Upper lobe of right lung (tissue), 1 donor: ENCODE measurements around the gene RNF186. TPM values are rescaled to one million over a fixed set of nuclear protein-coding genes. Genes with fewer than 3 reads are reported as not detected.

Experiments used
- ATAC-seq: fragments of 200-7000 bp; cut with Tn5 transposase; one replicate; pipeline ENCODE4 v1.9.1; 2020; ENCODE audit warnings: mild to moderate bottlenecking, moderate library complexity
- DNase-seq: peaks from one replicate; pipeline ENCODE4 v3.0.0-alpha.2; 2020
- H3K27ac ChIP-seq: fragments of 200-600 bp; one replicate; pipeline ENCODE4 v1.8.0; 2022
- H3K27me3 ChIP-seq: fragments of 200-600 bp; one replicate; pipeline ENCODE4 v1.8.0; 2022; ENCODE audit warnings: mild to moderate bottlenecking
- H3K36me3 ChIP-seq: fragments of 200-600 bp; one replicate; pipeline ENCODE4 v1.8.0; 2022
- H3K4me1 ChIP-seq: fragments of 200-600 bp; one replicate; pipeline ENCODE4 v1.8.0; 2022
- H3K4me3 ChIP-seq: fragments of 200-600 bp; one replicate; pipeline ENCODE4 v1.8.0; 2022; ENCODE audit warnings: mild to moderate bottlenecking
- H3K9me3 ChIP-seq: fragments of 200-600 bp; one replicate; pipeline ENCODE4 v1.8.0; 2022
- CTCF ChIP-seq: fragments of 200-600 bp; IDR thresholded peaks from one replicate; pipeline ENCODE4 v1.8.0; 2022; ENCODE audit warnings: antibody characterized with exemption
- intact Hi-C: fragments of 100-400 bp; cut with DNase I; formaldehyde crosslinking; loops from one replicate; pipeline ENCODE4 v1.11.0; 2022
- total RNA-seq: library from RNA; stranded (reverse); fragmentation: NEBNext Ultra II Directional; extraction: Animal tissue kit (Norgen Biotek cat#: 25700); gene quantifications from one replicate; pipeline ENCODE4 v1.2.1, GENCODE V29; 2021
- donor health status: DM: no; HTN: yes; CAD: no; lungs with severe emphysema.

The RNF186 gene
- total RNA-seq, 1 donor from 2014 or later: not detected

- DNase-seq (no peak), ATAC-seq (no peak)
- H3K27me3 ChIP-seq: no peaks in the 10 kb centered on the region
- no peak overlapping the region for H3K27ac ChIP-seq
- no peaks in the 10 kb centered on the region for H3K4me1 ChIP-seq
- H3K4me3 ChIP-seq: no peak overlapping the region
- no peak for TF ChIP-seq CTCF
- intact Hi-C loops: no loop called here
- H3K9me3 ChIP-seq: no peaks in the 10 kb centered on the region
- H3K36me3 ChIP-seq: peaks cover 56% of the 10 kb centered on the region
Observed at GRCh38 chr1:19775317-19775716, 39.8 kb downstream of the RNF186 start.

DNA sequence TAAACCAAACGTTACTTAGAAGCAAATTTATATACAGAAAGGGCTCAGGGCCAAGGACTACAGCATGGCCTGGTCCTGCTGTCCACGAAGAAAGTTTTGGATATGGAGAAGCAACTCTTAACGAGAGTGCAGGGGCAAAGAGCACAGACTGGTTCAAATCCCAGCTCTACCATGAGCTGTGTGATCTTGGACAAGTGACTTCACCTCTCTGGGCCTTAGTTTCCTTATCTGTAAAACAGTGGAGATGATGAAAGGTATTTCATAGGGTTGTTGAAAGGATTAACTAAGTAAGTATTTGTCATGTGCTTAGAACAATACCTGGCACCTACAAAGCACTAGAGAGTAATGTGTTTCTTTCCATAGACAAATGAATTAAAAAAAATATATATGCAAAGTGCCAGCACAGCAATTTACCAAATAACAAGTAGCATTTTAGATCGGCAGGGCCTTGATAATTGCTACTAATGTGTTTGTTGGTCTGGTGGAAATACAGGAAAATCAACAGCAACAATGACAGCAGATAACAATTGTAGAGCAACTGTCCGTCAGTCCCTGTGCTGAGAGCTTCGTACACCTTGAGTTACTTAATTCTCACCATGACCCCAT lies 40.8 kb downstream of the RNF186 start:
- no peaks in the 10 kb centered on the region for H3K27me3 ChIP-seq
- TF ChIP-seq CTCF: no peak
- peaks cover 51% of the 10 kb centered on the region for H3K36me3 ChIP-seq

GRCh38 chr1:19773485-19773884 lies 41.6 kb downstream of the RNF186 start:
- Histone ChIP-seq H3K4me3 (no peak overlapping the region), H3K27ac (no peak overlapping the region), H3K27me3 (no peaks in the 10 kb centered on the region), H3K36me3 (peaks cover 43% of the 10 kb centered on the region), H3K4me1 (no peaks in the 10 kb centered on the region), H3K9me3 (no peaks in the 10 kb centered on the region)
- DNase-seq: no peak
- TF ChIP-seq CTCF: no peak
- intact Hi-C loops: no loop called here
- ATAC-seq: no peak

More for the DNA sequence above, 40.8 kb downstream of the RNF186 start:
- intact Hi-C loops: no loop called here
- no peak overlapping the region for H3K4me3 ChIP-seq
- H3K4me1 ChIP-seq: no peaks in the 10 kb centered on the region
- H3K27ac ChIP-seq: no peak overlapping the region
- no peak for ATAC-seq
- no peaks in the 10 kb centered on the region for H3K9me3 ChIP-seq
- DNase-seq: no peak

DNA sequence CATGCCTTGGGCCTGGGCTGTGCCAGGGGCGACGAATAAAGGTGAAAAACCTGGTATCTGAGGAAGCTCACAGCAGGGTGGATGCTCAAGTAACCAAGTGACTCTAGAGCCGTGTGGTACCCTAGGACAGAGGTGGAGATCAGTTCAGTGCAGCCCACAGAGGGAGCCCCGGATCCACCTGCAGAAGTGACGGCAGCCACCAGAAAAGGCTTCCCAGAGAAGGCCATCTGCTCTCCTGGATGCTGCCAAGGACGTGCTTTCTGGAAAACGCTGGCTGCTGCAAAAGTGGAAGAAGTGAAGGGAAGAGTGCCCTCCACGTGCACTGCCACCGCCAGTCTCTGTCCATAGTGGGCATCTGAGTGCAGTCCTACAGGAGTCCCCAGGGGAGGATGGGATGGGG lies 43.0 kb downstream of the RNF186 start:
- Histone ChIP-seq H3K9me3 (no peaks in the 10 kb centered on the region), H3K36me3 (peaks cover 39% of the 10 kb centered on the region), H3K4me1 (no peaks in the 10 kb centered on the region), H3K4me3 (no peak overlapping the region), H3K27me3 (no peaks in the 10 kb centered on the region), H3K27ac (no peak overlapping the region)
- ATAC-seq (no peak), DNase-seq (no peak)
- intact Hi-C loops: no loop called here
- no peak for TF ChIP-seq CTCF

DNA sequence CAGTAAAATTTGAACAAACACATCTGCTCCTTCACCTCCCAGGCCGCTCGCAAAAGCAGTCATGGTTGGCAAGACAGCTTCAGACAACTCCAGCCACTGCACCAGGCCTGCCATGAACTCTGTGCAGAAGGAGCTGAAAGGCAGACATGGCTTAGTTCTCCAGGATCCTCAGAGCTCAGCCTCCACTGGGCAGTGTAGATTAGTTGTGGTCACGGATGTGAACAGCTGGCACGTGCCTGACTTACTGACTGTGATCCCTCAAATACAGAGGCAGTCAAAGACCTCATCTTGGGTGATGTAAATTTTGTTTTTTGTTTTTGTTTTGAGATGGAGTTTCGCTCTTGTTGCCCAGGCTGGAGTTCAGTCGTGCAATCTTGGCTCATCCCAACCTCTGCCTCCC lies 43.7 kb downstream of the RNF186 start:
- intact Hi-C loops: no loop called here
- peaks cover 38% of the 10 kb centered on the region for H3K36me3 ChIP-seq
- H3K27ac ChIP-seq: no peak overlapping the region
- TF ChIP-seq CTCF: no peak
- DNase-seq: no peak
- H3K4me3 ChIP-seq: no peak overlapping the region
- no peaks in the 10 kb centered on the region for H3K27me3 ChIP-seq
- H3K4me1 ChIP-seq: no peaks in the 10 kb centered on the region
- H3K9me3 ChIP-seq: no peaks in the 10 kb centered on the region
- no peak for ATAC-seq
